ENCODE results near the gene KSR1. TPM values are rescaled to one million over a fixed set of nuclear protein-coding genes. Genes with fewer than 3 reads are reported as not detected.

KSR1 gene
- total RNA-seq, 2 experiments from 2014 or later, result 19.4 to 25.3 TPM

DNA sequence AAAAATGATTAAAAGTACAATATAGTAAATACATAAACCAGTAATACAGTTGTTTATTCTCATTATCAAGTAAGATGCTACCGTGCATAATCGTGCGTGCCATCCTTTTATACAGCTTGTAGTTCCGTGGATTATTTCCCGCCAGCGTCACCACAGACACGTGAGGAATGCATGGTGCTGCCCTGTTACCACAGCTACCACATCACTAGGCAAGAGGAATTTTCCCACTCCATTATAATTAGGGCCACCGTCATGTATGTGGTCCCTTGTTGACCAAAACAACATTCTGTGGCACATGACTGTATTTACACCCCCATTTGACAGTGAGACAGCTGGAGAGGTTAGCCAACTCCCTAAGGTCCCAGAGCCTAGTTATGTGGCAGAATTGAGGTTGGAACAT, 144.2 kb downstream of the KSR1 start:
- intact Hi-C loops (cut with DNase I, micrococcal nuclease), result loop anchor here (2.0 kb wide), 2 partner anchors 144 to 146 kb away; partner anchors contain the start of gene KSR1 (in 1 of the 2)
- Mint-ChIP-seq H3K36me3 (ENCODE audit: low read depth) (peaks cover 4% of the 10 kb centered on the region), H3K27ac (no peak overlapping the region), H3K9me3 (no peaks in the 10 kb centered on the region), H3K4me3 (no peak overlapping the region), H3K27me3 (no peaks in the 10 kb centered on the region), H3K4me1 (ENCODE audit: low read depth) (peaks cover 4% of the 10 kb centered on the region)
- no peak overlapping the region for H3K4me3 ChIP-seq (ENCODE audit: low read length)
- TF ChIP-seq, protein P1, sequence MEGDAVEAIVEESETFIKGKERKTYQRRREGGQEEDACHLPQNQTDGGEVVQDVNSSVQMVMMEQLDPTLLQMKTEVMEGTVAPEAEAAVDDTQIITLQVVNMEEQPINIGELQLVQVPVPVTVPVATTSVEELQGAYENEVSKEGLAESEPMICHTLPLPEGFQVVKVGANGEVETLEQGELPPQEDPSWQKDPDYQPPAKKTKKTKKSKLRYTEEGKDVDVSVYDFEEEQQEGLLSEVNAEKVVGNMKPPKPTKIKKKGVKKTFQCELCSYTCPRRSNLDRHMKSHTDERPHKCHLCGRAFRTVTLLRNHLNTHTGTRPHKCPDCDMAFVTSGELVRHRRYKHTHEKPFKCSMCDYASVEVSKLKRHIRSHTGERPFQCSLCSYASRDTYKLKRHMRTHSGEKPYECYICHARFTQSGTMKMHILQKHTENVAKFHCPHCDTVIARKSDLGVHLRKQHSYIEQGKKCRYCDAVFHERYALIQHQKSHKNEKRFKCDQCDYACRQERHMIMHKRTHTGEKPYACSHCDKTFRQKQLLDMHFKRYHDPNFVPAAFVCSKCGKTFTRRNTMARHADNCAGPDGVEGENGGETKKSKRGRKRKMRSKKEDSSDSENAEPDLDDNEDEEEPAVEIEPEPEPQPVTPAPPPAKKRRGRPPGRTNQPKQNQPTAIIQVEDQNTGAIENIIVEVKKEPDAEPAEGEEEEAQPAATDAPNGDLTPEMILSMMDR (IDR thresholded peaks at IDR 0.05), result no peak
- ATAC-seq (ENCODE audit: poor library complexity) (no peak), DNase-seq (no peak)
- no peaks in the 10 kb centered on the region for H3K27me3 ChIP-seq (ENCODE audit: control insufficient read depth in 1 of 2, insufficient read depth in 2 of 2, low read length in 2 of 2)
- no peak overlapping the region for H3K27ac ChIP-seq (ENCODE audit: low read depth in 1 of 2, low read length in 2 of 2)
- ChIA-PET CTCF (interaction anchor here (1.0 to 3.8 kb wide), 9 partner anchors 51 to 363 kb away, joined by 3 to 31 read pairs (median 7); partner anchors contain the start of gene KSR1), POLR2A (interaction anchor here (1.7 to 2.5 kb wide), 2 partner anchors 145 to 364 kb away, joined by 8 to 13 read pairs; partner anchors contain the start of gene KSR1)
- peaks cover 6% of the 10 kb centered on the region for H3K4me1 ChIP-seq (ENCODE audit: insufficient read depth, low read length)
- peaks cover 19% of the 10 kb centered on the region for H3K36me3 ChIP-seq (ENCODE audit: insufficient read depth, low read length)
- no peaks in the 10 kb centered on the region for H3K9me3 ChIP-seq (ENCODE audit: control insufficient read depth in 1 of 2, insufficient read depth in 1 of 2, low read length in 2 of 2)

DNA sequence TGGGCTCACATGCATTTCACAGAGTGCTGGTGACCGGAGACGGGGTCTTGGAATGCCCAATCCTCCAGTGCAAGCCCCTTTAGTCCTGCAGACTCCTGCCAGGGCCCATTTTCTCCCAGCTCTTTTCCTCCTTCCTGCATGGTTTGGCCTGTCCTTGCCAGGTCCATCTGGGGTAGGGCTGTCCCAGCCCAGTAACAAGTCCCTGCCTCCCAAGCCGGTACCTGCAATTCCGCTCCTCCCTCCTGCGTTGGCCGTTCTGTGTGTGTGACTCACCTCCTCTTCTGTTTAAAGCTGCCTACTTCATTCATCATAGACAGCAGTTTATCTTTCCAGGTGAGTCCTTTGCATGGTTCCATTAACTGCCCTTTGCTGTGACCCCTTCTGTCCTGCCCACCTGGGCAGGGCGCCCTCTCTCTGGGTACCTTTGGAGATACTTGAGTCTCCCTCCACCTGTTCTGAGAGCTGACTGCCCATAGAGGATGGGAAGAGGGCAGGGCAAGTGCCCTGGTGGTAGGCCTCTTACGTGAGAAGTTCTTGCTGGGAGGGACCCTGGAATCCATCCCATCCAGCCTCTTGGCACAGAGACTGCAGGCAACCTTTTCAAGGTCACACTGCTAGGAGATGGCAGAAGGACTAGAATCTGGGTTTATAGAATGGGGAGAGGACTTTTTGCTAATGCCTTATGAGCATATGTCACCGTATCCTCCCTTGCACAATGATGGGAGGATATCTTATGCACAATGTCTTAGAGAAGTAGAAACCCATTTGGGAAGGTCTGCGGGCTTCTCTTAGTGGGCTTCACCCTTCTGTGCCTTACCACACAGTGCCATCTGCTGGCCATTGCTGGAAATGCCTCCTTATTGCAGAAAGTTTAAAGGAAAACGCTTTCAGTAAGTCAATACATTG, 145.1 kb downstream of the KSR1 start:
- TF ChIP-seq, protein P1 (IDR thresholded peaks at IDR 0.05), result peak; percentile 90
- peak; percentile 61 for ATAC-seq (ENCODE audit: poor library complexity)
- no peaks in the 10 kb centered on the region for H3K27me3 Mint-ChIP-seq
- Histone ChIP-seq H3K9me3 (ENCODE audit: control insufficient read depth in 1 of 2, insufficient read depth in 1 of 2, low read length in 2 of 2) (no peaks in the 10 kb centered on the region), H3K4me1 (ENCODE audit: insufficient read depth, low read length) (peaks cover 6% of the 10 kb centered on the region), H3K27ac (ENCODE audit: low read depth in 1 of 2, low read length in 2 of 2) (no peak overlapping the region), H3K27me3 (ENCODE audit: control insufficient read depth in 1 of 2, insufficient read depth in 2 of 2, low read length in 2 of 2) (no peaks in the 10 kb centered on the region), H3K4me3 (ENCODE audit: low read length) (no peak overlapping the region), H3K36me3 (ENCODE audit: insufficient read depth, low read length) (peaks cover 23% of the 10 kb centered on the region)
- intact Hi-C loops (cut with DNase I, micrococcal nuclease), result loop anchor here (1.0 to 2.0 kb wide), 5 partner anchors 50 to 365 kb away; partner anchors contain the start of gene KSR1 (in 1 of the 2)
- DNase-seq, result peak; percentile 65 to 89 (median 80)
- H3K4me1 Mint-ChIP-seq (ENCODE audit: low read depth), result peaks cover 4% of the 10 kb centered on the region
- H3K4me3 Mint-ChIP-seq, result no peak overlapping the region
- H3K36me3 Mint-ChIP-seq (ENCODE audit: low read depth), result peaks cover 11% of the 10 kb centered on the region
- CTCF ChIA-PET, result interaction anchor here (1.0 to 3.8 kb wide), 10 partner anchors 50 to 364 kb away, joined by 3 to 31 read pairs (median 6); partner anchors contain the start of gene KSR1
- POLR2A ChIA-PET, result interaction anchor here (1.7 to 2.5 kb wide), 2 partner anchors 145 to 364 kb away, joined by 8 to 13 read pairs; partner anchors contain the start of gene KSR1
- H3K9me3 Mint-ChIP-seq, result no peaks in the 10 kb centered on the region
- H3K27ac Mint-ChIP-seq, result no peak overlapping the region

DNA sequence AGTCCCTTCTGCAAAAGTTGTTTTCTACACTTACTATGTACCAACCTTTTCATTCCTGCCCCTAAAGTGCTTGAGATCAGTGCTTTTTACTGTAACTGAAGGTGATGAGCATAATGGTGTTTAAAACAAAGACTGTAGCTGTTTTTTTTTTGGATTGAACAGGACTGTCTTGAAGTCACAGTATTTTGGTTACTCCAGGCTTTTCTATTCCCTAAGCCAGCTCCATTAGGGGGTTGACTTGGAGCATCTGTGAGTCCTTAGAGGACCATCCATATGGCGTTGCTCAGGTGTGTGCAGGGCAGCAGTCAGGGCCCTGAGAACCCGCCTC, 145.7 kb downstream of the KSR1 start:
- peaks cover 4% of the 10 kb centered on the region for H3K4me1 Mint-ChIP-seq (ENCODE audit: low read depth)

More for the DNA sequence above, 145.7 kb downstream of the KSR1 start:
- H3K27me3 Mint-ChIP-seq, result no peaks in the 10 kb centered on the region
- intact Hi-C loops (cut with DNase I, micrococcal nuclease), result loop anchor here (1.0 to 2.0 kb wide), 6 partner anchors 49 to 366 kb away; partner anchors contain the start of gene KSR1 (in 1 of the 2)
- Histone ChIP-seq H3K36me3 (ENCODE audit: insufficient read depth, low read length) (peaks cover 21% of the 10 kb centered on the region), H3K9me3 (ENCODE audit: control insufficient read depth in 1 of 2, insufficient read depth in 1 of 2, low read length in 2 of 2) (no peaks in the 10 kb centered on the region), H3K27ac (ENCODE audit: low read depth in 1 of 2, low read length in 2 of 2) (no peak overlapping the region), H3K4me3 (ENCODE audit: low read length) (no peak overlapping the region), H3K27me3 (ENCODE audit: control insufficient read depth in 1 of 2, insufficient read depth in 2 of 2, low read length in 2 of 2) (no peaks in the 10 kb centered on the region), H3K4me1 (ENCODE audit: insufficient read depth, low read length) (peaks cover 6% of the 10 kb centered on the region)
- H3K27ac Mint-ChIP-seq, result no peak overlapping the region
- H3K4me3 Mint-ChIP-seq, result no peak overlapping the region
- ATAC-seq (ENCODE audit: poor library complexity) (no peak), DNase-seq (no peak)
- H3K36me3 Mint-ChIP-seq (ENCODE audit: low read depth), result peaks cover 12% of the 10 kb centered on the region
- ChIA-PET POLR2A (no interaction called here), CTCF (interaction anchor here (1.1 to 3.8 kb wide), 8 partner anchors 9 to 365 kb away, joined by 3 to 31 read pairs (median 5); partner anchors contain the start of gene KSR1)
- TF ChIP-seq, protein P1 (IDR thresholded peaks at IDR 0.05), result no peak
- H3K9me3 Mint-ChIP-seq, result no peaks in the 10 kb centered on the region
